ENCODE results near the gene TLK2. TPM values are rescaled to one million over a fixed set of nuclear protein-coding genes. Genes with fewer than 3 reads are reported as not detected.
"Not testable (repeated sequence)": the region's sequence is repeated elsewhere in the genome, so short reads cannot be mapped to it uniquely, and the experiment has no call there.

The TLK2 gene
- total RNA-seq, 2 experiments from 2014 or later = 42.0 to 43.9 TPM

GRCh38 chr17:62471380-62471880, 7.2 kb upstream of the TLK2 start:
- DNase-seq; H3K27me3 Mint-ChIP-seq; CTCF ChIA-PET; H3K4me1 Mint-ChIP-seq; H3K36me3 Mint-ChIP-seq; H3K27ac Mint-ChIP-seq; H3K4me3 Mint-ChIP-seq; H3K9me3 Mint-ChIP-seq (ENCODE audit: low read depth); ATAC-seq: not testable (repeated sequence)

GRCh38 chr17:62473030-62473982, 5.3 kb upstream of the TLK2 start:
- H3K4me3 Mint-ChIP-seq; H3K36me3 Mint-ChIP-seq; ATAC-seq; DNase-seq; H3K27me3 Mint-ChIP-seq; CTCF ChIA-PET; H3K9me3 Mint-ChIP-seq (ENCODE audit: low read depth): not testable (repeated sequence)
- Mint-ChIP-seq H3K27ac (peak overlapping the region; percentile 15), H3K4me1 (peaks cover 14% of the 10 kb centered on the region)

GRCh38 chr17:62477111-62477510, 1.5 kb upstream of the TLK2 start:
- H3K9me3 Mint-ChIP-seq (ENCODE audit: low read depth); DNase-seq; ATAC-seq; H3K27me3 Mint-ChIP-seq; CTCF ChIA-PET: not testable (repeated sequence)
- peak overlapping the region; percentile 77 for H3K27ac Mint-ChIP-seq
- peaks cover 14% of the 10 kb centered on the region for H3K36me3 Mint-ChIP-seq
- H3K4me3 Mint-ChIP-seq = peak overlapping the region; percentile 71
- H3K4me1 Mint-ChIP-seq = peaks cover 20% of the 10 kb centered on the region

GRCh38 chr17:62477718-62478408, 762 bp upstream of the TLK2 start:
- ATAC-seq = peak; percentile 42
- peak overlapping the region; percentile 77 for H3K27ac Mint-ChIP-seq
- H3K9me3 Mint-ChIP-seq (ENCODE audit: low read depth); H3K27me3 Mint-ChIP-seq; CTCF ChIA-PET: not testable (repeated sequence)
- peak; percentile 56 for DNase-seq
- peak overlapping the region; percentile 71 for H3K4me3 Mint-ChIP-seq
- H3K4me1 Mint-ChIP-seq = peaks cover 25% of the 10 kb centered on the region
- peaks cover 18% of the 10 kb centered on the region for H3K36me3 Mint-ChIP-seq

- DNase-seq (peak; percentile 49), ATAC-seq (peak; percentile 47)
- CTCF ChIA-PET; H3K27me3 Mint-ChIP-seq; H3K9me3 Mint-ChIP-seq (ENCODE audit: low read depth): not testable (repeated sequence)
- peak overlapping the region; percentile 93 for H3K4me3 Mint-ChIP-seq
- peaks cover 23% of the 10 kb centered on the region for H3K36me3 Mint-ChIP-seq
- H3K27ac Mint-ChIP-seq = peak overlapping the region; percentile 95
- peaks cover 30% of the 10 kb centered on the region for H3K4me1 Mint-ChIP-seq
Observed at GRCh38 chr17:62478880-62479638, 434 bp downstream of the TLK2 start.

GRCh38 chr17:62479639-62480258, 1.1 kb downstream of the TLK2 start:
- H3K36me3 Mint-ChIP-seq = peaks cover 23% of the 10 kb centered on the region
- CTCF ChIA-PET; H3K9me3 Mint-ChIP-seq (ENCODE audit: low read depth); H3K27me3 Mint-ChIP-seq; ATAC-seq: not testable (repeated sequence)
- peak; percentile 46 for DNase-seq
- H3K27ac Mint-ChIP-seq = peak overlapping the region; percentile 95
- peaks cover 30% of the 10 kb centered on the region for H3K4me1 Mint-ChIP-seq
- H3K4me3 Mint-ChIP-seq = peak overlapping the region; percentile 93

- DNase-seq; ATAC-seq; H3K27ac Mint-ChIP-seq; CTCF ChIA-PET; H3K27me3 Mint-ChIP-seq; H3K9me3 Mint-ChIP-seq (ENCODE audit: low read depth); H3K4me3 Mint-ChIP-seq: not testable (repeated sequence)
- Mint-ChIP-seq H3K4me1 (peaks cover 33% of the 10 kb centered on the region), H3K36me3 (peaks cover 23% of the 10 kb centered on the region)
Observed at GRCh38 chr17:62482553-62482952, 3.9 kb downstream of the TLK2 start.

- H3K27me3 Mint-ChIP-seq; DNase-seq; CTCF ChIA-PET; H3K9me3 Mint-ChIP-seq (ENCODE audit: low read depth); H3K4me3 Mint-ChIP-seq; H3K27ac Mint-ChIP-seq: not testable (repeated sequence)
- Mint-ChIP-seq H3K36me3 (peaks cover 13% of the 10 kb centered on the region), H3K4me1 (peaks cover 16% of the 10 kb centered on the region)
- peak; percentile 36 for ATAC-seq
Observed at GRCh38 chr17:62490990-62491389, 12.4 kb downstream of the TLK2 start.

GRCh38 chr17:62493049-62493655, 14.5 kb downstream of the TLK2 start:
- ATAC-seq; H3K9me3 Mint-ChIP-seq (ENCODE audit: low read depth); CTCF ChIA-PET; H3K27me3 Mint-ChIP-seq; DNase-seq; H3K4me3 Mint-ChIP-seq; H3K27ac Mint-ChIP-seq; H3K4me1 Mint-ChIP-seq: not testable (repeated sequence)
- peaks cover 18% of the 10 kb centered on the region for H3K36me3 Mint-ChIP-seq

GRCh38 chr17:62494073-62494472, 15.4 kb downstream of the TLK2 start:
- H3K27me3 Mint-ChIP-seq; H3K27ac Mint-ChIP-seq; CTCF ChIA-PET; ATAC-seq; H3K4me1 Mint-ChIP-seq; H3K9me3 Mint-ChIP-seq (ENCODE audit: low read depth); DNase-seq; H3K4me3 Mint-ChIP-seq: not testable (repeated sequence)
- H3K36me3 Mint-ChIP-seq = peaks cover 18% of the 10 kb centered on the region

- H3K27me3 Mint-ChIP-seq; CTCF ChIA-PET; H3K4me1 Mint-ChIP-seq; H3K27ac Mint-ChIP-seq; H3K4me3 Mint-ChIP-seq; H3K9me3 Mint-ChIP-seq (ENCODE audit: low read depth); DNase-seq; ATAC-seq: not testable (repeated sequence)
- H3K36me3 Mint-ChIP-seq = peaks cover 17% of the 10 kb centered on the region
Observed at GRCh38 chr17:62496344-62496743, 17.7 kb downstream of the TLK2 start.

- ATAC-seq; CTCF ChIA-PET; H3K4me1 Mint-ChIP-seq; H3K9me3 Mint-ChIP-seq (ENCODE audit: low read depth); DNase-seq; H3K27me3 Mint-ChIP-seq; H3K27ac Mint-ChIP-seq; H3K4me3 Mint-ChIP-seq: not testable (repeated sequence)
- peaks cover 10% of the 10 kb centered on the region for H3K36me3 Mint-ChIP-seq
Observed at GRCh38 chr17:62498796-62499195, 20.2 kb downstream of the TLK2 start.

Data from activated CD8-positive, alpha-beta memory T cell treated with anti-CD3 and anti-CD28 coated beads, Interleukin-2, amount 10 ng/mL, durations not matched to agents 7 days and 5 days (primary cell).